ENCODE results near the gene SPOCK1. TPM values are rescaled to one million over a fixed set of nuclear protein-coding genes. Genes with fewer than 3 reads are reported as not detected.

SPOCK1 gene
- total RNA-seq, 2 donors from 2014 or later = 75.0 to 213 TPM

DNA sequence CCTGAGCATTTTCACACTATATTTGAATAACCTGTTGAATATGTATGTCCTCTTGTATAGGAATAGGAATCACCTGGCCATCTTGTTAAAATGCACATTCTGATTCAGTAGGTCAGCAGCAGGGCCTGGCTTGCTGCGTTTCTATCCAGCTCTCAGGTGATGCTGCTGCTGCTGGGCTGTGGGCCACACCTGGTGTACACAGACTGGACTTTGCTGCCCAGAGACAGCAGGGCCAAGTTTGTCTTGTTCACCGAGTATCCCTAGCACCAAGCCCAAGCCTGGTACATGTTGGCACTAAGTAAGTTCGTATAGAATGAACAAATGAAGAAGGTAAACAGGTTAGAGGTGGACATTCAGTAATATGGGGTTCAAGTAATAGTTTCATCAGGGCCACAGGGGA is 151.3 kb downstream of the SPOCK1 start:
- ATAC-seq (no peak), DNase-seq (no peak)
- intact Hi-C loops (cut with DNase I) = loop anchor here in 1 of 2 donors (5.0 kb wide), 1 partner anchor 149 kb away; the partner anchor contains the start of gene SPOCK1

DNA sequence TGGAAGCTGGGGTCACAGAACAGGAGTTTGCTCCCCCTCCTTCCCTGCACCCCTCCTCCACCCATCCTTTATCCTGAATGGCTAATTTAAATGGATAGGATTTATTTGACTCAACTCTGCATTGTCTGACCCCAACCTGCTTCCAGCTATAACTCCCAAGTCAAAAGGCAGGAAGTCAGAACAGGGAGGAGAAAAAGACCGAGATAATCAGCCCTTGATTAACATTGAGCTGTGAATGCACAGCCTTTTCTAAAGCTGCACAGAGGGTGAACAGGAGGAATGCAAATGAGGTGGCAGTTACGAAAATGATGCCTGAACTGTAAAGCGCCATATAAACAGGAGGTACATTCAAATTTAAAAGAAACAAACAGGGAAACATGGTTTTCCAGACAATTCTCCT is 152.8 kb downstream of the SPOCK1 start:
- DNase-seq (no peak), ATAC-seq (no peak)
- intact Hi-C loops (cut with DNase I) = loop anchor here in 1 of 2 donors (5.0 kb wide), 1 partner anchor 151 kb away; the partner anchor contains the start of gene SPOCK1

DNA sequence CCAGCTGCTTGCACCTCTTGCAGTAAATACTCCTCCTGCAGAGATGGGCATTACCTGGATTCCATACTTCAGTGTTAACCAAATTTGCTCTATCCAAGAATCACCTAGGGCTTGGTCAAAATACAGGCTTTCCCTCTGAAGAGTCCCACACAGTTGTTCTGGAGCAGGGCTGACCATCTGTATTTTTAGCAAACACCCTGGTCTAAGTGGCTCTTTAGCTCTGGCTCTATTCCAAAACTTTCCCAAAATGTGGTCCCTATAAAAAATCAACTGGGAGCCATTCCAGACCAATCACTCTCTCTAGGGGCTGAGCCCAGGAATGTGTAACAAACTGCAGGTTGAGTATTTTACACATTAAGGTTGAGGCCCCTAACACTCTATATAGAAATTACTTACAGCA is 153.7 kb downstream of the SPOCK1 start:
- ATAC-seq (peak; percentile 28 to 50), DNase-seq (no peak)
- intact Hi-C loops (cut with DNase I) = loop anchor here in 1 of 2 donors (5.0 kb wide), 1 partner anchor 152 kb away; the partner anchor contains the start of gene SPOCK1

DNA sequence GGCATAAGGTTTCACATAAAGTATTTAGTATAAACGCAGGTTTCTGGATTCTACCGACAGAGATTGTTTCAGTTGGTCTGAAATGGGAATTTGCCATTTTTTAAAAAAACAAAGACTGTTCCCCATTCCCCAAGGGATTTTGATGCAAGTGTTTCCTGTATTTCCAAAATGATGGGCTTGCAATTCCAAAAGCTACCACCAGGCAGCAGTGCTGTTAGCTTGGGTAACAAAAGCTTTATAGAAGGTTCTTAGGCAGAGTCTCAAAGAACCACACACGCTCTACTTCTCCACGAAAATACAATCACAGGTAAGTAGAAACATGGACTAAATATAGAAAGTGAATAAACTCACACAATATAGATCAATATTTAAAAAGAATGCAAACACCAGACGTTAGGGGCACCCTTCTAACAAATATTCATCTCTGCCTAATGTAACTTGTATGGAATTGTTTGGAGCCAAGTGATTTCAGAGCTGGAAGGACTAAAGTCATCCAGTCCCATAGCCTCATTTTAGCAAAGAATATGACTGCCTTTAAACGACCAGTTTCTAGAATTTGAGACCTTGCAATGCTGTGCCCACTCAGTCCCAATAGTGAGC is 154.3 kb downstream of the SPOCK1 start:
- ATAC-seq = peak in 1 of 2 donors; percentile 5
- no peak for DNase-seq
- intact Hi-C loops (cut with DNase I) = loop anchor here in 1 of 2 donors (5.0 kb wide), 1 partner anchor 152 kb away; the partner anchor contains the start of gene SPOCK1

DNA sequence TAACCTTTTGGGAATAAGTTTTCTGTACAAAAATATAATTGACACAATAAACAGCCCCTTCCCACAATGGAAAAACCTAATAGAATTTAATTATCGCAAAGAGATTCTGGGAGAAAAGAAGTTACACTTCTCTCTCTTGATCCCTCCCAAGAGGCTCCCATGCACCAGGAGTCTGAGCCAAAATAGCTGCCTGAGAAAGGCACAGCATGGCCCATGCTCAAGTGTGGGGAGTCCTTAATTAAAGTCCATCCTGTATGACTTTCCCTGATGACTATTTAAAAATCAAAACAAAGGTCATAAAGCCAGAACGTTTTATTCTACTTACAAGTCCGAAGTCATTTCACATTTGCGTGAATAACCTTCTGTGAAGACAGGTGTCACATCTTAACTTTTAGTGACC is 155.1 kb downstream of the SPOCK1 start:
- intact Hi-C loops (cut with DNase I) = no loop called here
- no peak for DNase-seq
- ATAC-seq = peak in 1 of 2 donors; percentile 48

DNA sequence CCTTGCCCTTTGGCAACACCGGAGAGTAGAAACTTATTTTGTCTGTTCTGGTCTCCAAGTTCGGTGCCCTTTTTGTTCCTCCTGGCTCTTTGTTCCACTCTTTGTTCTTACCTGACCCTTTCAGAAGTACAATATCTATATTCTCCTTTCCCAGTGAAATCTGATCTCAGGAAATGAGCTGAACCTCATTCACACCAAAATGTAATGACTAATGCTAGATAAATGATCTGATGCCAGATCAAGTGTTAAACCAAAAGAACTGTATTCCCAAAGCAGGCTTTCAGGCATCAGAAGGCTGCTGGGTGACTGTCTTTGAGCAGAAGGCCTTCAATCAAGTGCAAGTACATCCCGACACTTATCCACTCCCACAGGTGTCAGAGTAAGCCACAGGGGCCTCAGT is 156.4 kb downstream of the SPOCK1 start:
- intact Hi-C loops (cut with DNase I) = no loop called here
- DNase-seq (no peak), ATAC-seq (no peak)

DNA sequence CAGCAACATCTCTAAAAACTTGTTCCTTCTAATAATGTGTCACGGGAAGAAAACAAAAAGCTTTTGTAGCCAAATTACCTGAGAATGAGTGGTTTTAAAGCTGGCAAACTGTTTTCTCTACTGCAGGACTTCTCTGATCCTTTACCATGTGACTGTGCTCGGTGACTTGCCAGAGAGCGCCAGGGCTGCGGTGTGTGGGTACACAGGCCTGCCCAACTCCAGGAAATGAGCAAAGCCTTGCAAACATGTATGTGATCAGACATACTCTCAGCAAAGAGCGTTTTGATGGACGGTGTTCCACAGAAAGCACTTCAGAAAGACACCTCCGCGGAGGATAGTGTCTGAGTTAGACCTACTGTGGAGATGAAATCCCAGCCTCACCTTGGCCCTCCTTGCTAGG is 157.3 kb downstream of the SPOCK1 start:
- intact Hi-C loops (cut with DNase I) = no loop called here
- ATAC-seq = no peak
- no peak for DNase-seq

DNA sequence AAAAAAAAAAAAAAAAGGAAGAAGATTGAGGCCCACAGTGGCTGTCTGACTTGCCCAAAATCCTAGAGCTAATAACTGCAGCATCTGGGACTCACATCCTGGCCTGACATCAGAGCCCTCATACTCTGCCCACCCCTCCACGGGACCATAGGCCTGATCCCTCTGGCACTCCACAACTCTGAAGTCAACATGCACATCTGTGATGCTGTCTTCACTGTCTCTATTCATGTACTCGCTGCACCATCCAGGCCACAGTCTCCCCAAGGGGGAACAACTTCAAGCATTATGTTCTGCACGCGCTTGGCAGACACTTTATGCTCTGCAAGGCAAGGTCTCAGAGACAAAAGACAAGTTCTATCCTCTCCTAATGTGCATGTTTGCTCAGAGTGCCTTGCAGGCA is 158.2 kb downstream of the SPOCK1 start:
- DNase-seq = no peak
- intact Hi-C loops (cut with DNase I) = no loop called here
- no peak for ATAC-seq

DNA sequence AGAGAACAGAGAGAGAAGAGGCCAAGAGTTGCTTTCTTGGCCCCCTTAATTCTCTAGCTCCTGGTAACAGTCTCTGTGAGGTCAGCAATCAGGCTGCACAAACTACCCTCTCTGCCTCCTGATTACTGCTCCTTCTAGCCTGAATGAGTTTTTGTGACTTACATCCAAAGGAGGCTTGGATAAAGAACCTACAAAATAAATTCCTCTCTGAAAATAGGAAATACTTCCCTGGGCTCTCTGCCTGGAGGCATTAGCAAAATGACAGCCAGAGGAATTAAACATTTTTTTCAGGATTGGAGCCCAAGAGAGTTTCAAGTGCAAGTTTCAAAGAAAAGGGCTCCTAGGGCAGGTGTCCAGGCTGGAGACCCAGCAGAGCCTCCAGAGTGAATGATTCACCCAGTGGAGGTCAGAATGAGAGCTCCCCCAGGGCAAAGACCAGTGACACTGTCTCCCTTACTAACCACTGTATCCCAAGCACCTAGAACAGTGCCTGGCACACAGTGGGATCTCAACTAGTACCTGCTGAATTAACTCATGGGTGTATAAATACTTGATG is 162.5 kb downstream of the SPOCK1 start:
- intact Hi-C loops (cut with DNase I) = no loop called here
- DNase-seq = no peak
- no peak for ATAC-seq

DNA sequence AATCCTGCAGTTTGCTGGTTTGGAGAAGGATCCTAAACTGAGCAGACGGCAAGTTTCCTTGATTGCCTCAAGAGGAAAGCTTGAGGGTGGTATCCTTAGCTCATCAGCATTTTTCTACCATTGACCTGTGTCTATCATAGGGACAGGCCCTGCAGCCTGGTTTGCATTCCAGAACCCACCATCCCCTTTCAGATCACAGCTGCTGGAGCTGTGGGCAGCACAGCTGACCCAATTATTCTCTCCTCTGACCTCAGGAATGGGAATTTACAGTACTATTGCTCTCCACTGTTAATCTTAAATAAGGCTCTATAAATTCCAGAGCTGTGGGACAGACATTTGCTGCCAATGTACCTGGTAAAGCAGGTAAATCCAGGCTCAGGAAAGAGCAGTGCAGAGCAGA is 163.0 kb downstream of the SPOCK1 start:
- intact Hi-C loops (cut with DNase I) = no loop called here
- ATAC-seq (no peak), DNase-seq (no peak)

DNA sequence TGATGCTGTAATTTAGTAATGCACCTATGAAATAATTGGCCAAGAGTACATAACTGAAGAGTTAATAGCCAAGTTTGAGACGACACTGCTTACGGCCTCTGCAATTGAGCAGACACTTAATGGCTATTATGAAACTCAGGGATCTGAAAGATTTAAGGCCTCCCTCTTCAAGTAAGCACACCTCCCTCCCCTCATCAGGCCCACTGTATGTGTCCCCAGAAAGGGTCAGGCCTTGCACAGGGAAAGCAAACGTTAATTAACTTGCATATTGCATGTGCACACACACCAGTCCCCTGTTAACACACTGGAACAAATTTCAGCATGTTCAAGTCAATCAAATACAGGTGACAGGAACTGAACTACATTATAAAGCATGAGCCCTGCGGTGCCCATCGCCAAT is 163.6 kb downstream of the SPOCK1 start:
- DNase-seq (no peak), ATAC-seq (no peak)
- intact Hi-C loops (cut with DNase I) = no loop called here

DNA sequence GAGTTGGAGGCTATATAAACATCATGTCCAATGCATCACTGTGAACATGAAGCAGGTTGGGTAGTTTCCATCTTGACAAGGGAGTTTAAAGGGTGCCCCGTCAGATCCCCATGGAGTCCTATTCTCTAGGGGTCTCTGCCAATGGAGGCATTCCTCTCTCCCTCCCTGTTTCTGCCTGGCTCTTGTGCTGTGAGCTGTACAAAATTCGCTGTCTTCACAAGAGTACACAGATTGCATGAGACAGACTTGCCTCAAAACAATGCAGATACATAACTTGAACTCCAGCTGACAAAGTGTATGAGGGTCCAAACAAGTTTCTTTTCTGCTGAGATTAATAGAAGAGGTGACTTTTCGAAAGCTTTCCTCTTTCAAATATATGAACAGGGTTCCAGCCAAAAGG is 165.2 kb downstream of the SPOCK1 start:
- intact Hi-C loops (cut with DNase I) = no loop called here
- ATAC-seq = no peak
- no peak for DNase-seq

DNA sequence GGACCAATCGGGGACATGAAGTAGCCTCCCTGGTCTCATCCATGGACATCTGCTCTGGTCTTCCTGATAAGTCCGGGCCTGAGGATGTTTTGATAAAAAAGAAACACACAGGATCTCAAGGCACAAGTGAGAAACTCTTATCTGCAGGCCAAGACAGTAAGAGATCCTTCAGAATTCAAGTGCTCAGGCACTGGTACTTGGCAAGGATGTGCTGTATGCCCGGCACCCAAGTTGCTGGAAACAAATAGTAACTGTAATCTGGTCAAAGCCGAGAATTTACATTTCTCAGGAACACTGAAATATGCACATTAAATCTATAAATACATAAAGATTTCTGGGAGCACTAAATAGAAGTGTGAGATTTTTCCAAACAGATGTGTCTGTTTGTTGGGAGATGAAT is 165.7 kb downstream of the SPOCK1 start:
- ATAC-seq = no peak
- intact Hi-C loops (cut with DNase I) = no loop called here
- DNase-seq = no peak

DNA sequence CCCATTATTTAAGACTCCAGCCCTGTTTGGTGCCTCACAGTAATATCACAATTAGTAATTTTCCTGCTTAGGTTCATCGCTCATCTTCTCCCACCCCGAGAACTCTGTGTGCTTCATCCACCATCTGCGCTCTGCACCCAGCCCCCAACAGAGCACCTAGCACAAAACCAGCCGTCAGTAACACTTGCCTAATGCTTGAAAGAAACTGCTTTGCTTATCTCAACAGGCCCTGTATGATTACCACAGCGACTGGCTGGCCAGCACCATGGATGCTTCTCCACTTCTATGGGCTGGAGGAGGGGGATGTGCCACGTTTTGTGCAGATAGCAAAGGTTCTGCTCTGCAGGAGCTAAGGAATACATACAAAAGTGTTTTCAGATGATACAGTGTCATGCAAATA is 166.8 kb downstream of the SPOCK1 start:
- ATAC-seq (peak; percentile 56 to 89), DNase-seq (no peak)
- intact Hi-C loops (cut with DNase I) = no loop called here

DNA sequence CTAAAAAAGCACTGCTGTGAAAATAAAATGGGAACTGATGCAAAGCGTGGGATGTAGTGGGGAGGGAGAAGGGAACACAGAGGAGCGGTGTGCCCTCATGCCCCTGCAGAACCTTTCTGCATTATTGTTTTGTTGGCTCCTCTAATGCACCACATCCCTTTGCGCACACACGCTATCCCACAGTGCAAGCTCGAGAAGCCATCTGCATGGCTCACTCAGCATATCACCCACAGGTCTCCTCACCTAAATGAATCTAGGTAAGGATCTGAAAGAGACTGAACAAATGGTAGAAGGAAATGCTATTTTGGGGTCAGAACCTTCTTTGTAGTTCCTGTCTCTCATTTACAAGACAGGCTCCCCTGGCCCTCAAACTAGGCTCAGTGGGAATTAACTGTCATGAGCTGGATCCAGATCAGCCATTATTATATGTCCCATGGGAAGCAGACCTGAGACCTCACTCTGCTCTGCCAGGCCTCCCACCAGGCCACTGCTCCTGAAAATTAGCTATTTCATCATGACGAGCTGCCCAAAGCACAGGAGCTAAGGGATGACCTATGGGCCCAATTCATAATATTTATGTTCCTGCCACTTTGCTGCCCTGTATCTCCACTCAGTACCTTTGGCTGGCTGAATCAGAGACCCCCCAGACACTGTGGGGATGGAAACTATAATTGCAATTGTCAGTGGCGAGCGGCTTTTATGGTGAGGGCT is 169.4 kb downstream of the SPOCK1 start:
- ATAC-seq (no peak), DNase-seq (no peak)
- intact Hi-C loops (cut with DNase I) = loop anchor here in 1 of 2 donors (10.0 kb wide), 1 partner anchor 275 kb away; no protein-coding TSS in a partner anchor

DNA sequence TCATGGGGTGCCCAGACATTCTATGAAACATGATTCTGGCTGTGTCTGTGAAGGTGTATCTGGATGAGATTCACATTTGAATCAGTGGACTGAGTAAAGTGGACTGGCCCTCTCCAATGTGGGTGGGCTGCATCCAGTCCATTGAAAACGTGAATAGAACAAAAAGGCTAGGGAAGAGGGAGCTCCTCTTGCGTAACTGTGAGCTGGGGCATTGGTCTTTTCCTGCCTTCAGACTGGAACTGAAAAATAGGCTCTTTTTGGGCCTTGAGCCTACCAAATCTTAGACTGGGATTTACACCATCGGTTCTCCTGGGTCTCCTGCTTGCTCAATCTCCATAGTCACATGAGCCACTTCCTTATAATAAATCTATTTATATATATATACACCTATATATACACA is 170.1 kb downstream of the SPOCK1 start:
- intact Hi-C loops (cut with DNase I) = loop anchor here in 1 of 2 donors (10.0 kb wide), 1 partner anchor 276 kb away; no protein-coding TSS in a partner anchor
- no peak for DNase-seq
- ATAC-seq = no peak

DNA sequence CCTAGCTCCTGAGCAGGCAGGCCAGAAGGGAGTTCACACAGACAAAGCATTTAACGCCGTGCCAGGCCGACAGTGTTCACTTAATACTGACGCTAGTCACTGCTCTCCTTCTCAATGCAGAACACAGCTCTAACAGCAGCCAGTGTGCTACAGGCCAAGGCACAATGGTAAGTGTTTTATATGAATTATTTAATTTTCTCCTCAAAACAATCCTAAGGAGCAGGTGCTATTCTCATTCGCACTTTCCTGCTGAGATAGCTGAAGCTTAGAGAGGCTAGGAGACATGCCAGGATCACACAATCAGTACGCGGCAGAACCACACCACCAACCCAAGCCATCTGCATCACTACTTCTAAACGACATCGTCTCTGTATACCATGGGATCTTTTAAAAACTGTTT is 170.7 kb downstream of the SPOCK1 start:
- intact Hi-C loops (cut with DNase I) = loop anchor here in 1 of 2 donors (10.0 kb wide), 1 partner anchor 276 kb away; no protein-coding TSS in a partner anchor
- no peak for ATAC-seq
- no peak for DNase-seq

DNA sequence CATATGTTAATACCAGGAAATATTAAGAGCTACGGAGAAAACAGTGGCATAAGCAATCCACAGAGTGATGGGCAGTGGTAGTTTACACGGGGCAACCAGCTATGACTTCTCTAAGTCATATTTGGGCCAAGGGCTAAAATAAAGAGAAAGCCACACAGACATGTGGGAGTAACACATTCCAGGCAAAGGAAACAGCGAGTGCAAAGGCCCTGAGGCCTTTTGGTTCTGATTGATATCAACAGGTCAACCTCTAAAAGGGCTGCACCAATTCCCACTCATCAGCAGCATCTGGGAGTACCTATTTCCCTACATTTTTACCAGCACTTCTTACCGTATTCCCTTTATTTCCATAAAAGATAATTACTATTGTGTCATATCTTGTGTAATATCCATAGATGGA is 173.4 kb downstream of the SPOCK1 start:
- DNase-seq (no peak), ATAC-seq (no peak)
- intact Hi-C loops (cut with DNase I) = loop anchor here in 1 of 2 donors (10.0 kb wide), 1 partner anchor 279 kb away; no protein-coding TSS in a partner anchor

DNA sequence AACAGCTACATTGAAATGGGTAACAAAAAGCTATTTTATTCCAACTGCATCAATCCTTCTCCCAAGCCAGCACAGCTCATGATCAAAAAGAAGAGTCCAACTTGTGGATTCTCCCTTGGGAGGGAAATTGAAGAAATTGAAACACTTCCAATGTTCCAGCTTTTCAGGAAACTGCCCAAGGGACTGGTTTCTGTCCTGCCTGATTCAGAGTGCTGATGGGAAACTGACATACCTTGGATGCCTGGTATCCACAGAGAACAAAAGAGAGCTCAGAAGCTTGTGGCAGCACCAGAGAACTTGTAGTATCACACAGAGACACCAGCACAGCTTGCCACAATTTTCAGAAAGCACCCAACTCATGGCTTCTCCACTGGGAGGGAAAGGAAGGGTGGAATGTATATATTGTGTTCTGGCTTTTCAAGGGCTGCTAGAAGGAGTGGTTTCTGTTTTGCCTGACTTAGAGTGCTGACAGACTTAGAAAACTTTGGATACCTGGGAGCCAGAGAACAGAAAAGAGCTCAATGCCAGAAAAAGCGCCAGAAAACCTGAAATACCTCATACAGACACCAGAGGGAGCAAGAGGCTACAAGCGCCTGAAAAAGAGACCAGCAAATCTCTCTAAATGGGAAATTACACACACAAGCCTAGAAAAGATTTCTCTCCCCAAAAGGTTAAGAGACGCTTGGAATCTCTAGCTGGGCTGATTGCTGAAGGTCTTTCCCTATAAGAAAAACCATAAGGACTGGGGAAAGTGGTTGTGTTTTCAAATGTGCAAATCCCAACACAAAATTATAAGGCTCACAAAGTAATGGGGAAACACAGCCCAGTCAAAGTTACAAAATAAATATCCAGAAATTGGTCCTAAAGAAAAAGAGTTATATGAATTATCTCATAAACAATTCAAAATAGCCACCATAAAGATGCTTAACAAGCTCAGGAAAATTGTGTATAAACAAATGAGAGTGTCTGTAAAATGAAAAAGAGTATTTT is 178.8 kb downstream of the SPOCK1 start:
- ATAC-seq (peak; percentile 17 to 31), DNase-seq (no peak)
- intact Hi-C loops (cut with DNase I) = loop anchor here (5.0 to 10.0 kb wide), 2 partner anchors 177 to 284 kb away; partner anchors contain the start of gene SPOCK1 (in 2 of the 2)

Measured in left cardiac atrium (tissue), 4 donors.